Activated CD4-positive, CD25-positive, alpha-beta regulatory T cell treated with anti-CD3 and anti-CD28 coated beads, Interleukin-2, amount 50 U/mL, for 72 hours (primary cell): ENCODE data around the gene C19orf53.
"Not testable (repeated sequence)": the region's sequence is repeated elsewhere in the genome, so short reads cannot be mapped to it uniquely, and the experiment has no call there.

ENCODE experiments used
- DNase-seq: peaks from one replicate; pipeline ENCODE4 v3.0.0; 2021

Gene C19orf53

DNA sequence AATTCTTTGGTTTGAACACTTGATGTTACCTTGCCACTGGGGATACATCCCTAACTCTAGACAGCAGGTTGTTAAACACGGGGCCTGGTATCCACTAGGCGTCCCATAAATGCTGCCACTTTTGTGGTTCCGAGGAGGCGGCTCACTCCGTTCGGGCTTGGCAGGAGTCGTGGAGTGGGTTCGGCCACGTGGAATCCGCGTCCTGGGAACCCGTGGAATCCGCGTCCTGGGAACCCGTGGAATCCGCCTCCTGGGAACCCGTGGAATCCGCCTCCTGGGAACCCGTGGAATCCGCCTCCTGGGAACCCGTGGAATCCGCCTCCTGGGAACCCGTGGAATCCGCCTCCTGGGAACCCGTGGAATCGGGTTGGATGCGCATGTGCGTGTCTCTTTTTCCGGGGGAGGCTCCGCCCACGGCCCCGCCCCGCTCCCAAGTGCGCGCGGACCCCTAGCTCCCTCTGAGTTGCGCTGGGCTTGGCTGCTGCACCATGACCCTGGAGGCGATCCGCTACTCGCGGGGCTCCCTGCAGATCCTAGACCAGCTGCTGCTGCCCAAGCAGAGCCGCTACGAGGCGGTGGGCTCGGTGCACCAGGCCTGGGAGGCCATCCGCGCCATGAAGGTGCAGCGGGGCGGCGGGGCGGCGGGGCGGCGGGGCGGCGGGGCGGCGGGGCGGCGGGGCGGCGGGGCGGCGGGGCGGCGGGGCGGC, 10.0 kb upstream of the C19orf53 start, which contains the start of gene MRI1:
TSS of gene MRI1 (plus strand) at position 422 of the 707 bp plus-strand sequence. CDS start at position 489, 67 bp downstream.
- peak; percentile 72 for DNase-seq

DNA sequence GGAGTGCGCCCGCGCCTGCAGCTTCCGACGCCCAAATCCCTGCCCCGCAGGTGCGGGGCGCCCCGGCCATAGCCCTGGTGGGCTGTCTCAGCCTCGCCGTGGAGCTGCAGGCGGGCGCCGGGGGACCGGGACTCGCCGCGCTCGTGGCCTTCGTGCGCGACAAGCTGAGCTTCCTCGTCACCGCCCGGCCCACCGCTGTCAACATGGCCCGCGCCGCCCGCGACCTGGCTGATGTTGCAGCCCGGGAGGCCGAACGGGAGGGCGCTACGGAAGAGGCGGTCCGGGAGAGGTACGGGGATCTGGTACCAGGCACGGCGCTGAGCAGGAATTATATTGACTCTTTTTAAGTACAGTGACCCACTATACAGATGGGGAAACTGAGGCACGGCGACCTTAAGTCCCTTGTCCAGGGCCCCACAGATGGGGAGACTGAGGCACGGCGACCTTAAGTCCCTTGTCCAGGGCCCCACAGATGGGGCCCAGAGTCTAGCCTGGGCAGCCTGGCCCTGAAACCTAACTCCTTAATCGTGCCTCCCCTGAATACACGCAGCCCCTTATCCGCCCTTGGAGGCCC, 9.3 kb upstream of the C19orf53 start:
- DNase-seq, result peak; percentile 50

DNA sequence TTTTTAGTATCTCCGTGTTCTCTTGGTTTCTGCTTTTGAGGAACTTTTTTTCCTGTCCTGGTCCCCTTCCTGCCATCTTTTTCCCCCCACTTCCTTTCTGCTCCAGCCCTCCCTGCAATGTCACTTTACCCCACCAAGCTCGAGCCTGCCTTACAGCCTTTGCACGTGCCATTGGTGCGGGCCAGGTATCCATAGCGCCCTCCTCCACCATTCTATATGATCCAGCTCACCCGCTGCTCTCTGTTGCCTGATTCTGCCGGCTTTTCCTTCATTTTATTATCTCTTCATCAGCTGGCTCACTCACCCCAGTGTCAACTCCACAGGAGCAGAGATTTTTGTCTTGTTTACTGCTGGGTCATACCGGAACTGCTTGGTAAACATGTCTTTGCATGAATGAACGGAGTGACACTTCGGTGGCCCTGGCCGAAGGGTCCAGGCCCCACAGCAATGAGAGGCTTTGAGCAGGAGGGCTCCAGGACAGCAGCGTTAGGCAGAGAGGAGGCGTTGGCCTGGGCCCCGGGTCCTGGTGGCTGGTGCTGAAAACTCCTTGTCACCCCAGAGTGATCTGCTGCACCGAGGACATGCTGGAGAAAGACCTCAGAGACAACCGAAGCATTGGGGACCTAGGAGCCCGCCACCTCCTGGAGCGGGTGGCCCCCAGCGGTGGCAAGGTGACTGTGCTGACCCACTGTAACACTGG, 8.7 kb upstream of the C19orf53 start:
- no peak for DNase-seq

DNA sequence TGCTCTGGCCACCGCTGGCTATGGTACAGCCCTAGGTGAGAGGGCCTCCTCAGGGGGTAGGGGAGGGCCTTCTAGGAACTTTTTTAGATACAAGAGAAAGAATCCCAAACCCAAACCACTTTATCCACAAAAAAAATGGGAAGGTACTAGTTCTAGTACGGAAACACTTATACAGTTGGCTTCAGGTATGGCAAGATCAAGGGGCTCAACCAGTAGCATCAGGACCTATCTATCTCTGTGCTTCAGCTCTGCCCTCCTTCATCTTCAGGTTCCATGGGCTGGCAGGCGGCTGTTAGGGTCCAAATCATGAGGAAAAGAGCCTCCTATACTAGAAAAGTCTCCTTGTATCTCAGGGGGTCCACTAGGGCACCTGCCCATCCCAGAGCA, 8.2 kb upstream of the C19orf53 start:
- no peak for DNase-seq

DNA sequence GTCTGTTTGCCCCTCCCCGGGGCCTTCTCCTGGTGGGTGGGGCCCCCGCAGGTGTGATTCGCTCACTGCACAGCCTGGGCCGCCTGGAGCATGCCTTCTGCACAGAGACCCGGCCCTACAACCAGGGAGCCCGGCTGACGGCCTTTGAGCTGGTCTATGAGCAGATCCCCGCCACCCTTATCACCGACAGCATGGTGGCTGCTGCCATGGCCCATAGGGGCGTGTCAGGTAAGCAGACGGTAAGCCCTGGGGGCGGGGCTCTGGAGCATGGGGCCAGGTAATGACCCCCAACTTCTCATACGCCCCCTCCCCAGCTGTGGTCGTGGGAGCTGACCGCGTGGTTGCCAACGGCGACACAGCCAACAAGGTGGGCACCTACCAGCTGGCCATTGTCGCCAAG, 5.7 kb upstream of the C19orf53 start:
- no peak for DNase-seq

DNA sequence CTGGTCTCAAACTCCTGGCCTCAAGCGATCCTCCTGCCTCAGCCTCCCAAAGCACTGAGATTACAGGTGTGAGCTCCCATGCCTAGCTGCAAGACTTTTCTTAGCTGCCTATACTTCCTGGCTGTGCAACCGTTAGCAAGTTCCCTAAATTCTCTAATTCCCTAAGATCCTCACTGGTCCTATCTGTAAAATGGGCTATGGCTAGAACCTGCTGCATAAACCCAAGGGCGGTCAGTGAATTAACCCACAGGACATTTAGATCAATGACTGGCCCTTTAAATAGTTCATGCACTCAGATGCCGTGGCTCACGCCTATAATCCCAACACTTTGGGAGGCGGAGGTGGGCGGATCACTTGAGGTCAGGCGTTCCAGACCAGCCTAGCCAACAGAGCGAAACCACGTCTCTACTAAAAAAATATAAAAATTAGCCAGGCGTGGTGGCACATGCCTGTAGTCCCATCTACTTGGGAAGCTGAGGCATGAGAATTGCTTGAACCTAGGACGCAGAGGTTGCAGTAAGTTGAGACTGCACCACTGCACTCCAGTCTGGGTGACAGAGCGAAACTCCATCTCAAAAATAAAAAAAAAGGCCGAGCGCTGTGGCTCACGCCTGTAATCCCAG, 4.1 kb upstream of the C19orf53 start:
- DNase-seq, result no peak

DNA sequence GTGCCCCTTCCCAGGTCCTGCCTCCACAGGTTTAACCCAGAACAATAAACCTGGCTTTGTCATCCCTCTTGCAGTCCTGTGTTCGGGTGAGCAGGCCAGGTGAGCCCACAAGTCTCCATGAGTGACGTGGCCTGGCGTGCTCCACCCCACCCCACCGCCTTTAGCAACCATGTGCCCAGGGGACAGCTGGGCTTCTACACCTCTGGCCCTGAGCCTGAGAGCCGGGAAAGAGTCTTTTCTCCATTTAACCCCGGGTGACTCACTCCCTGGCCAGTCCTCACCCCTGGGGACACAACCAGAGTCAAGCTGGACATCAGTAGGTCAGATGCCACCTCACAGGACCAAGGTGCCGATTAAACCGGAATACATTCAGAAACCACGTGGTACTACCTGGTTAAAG, 4.1 kb downstream of the C19orf53 start:
- no peak for DNase-seq

DNA sequence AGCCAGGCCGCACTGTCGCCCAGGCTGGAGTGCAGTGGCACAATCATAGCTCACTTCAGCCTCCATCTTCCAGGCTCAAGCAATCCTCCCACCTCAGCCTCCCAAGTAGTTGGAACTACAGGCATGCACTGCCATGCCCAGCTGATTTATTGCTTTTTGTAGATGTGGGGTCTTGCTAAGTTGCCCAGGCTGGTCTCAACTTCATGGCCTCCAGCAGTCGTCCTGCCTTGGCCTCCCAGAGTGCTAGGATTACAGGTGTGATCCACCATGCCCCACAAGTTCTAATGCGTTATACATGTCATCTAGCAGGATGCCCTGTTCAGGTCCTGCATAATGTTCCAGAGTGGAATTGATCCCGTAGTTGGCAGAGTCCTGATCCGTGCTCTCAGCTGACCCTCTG, 4.6 kb downstream of the C19orf53 start:
- DNase-seq, result no peak

DNA sequence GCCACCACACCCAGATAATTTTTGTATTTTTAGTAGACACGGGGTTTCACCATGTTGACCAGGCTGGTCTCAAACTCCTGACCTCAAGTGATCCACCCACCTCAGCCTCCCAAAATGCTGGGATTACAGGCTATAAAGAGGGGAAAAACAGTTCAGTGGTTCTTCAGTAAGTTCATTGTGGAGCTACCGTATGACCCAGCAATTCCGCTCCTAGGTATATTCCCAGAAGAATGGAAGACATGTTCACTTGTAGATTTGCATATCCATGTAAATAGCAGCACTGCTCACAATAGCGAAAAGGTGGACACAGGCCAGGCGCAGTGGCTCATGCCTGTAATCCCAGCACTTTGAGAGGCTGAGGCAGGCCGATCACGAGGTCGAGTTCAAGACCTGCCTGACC, 5.5 kb downstream of the C19orf53 start:
- not testable (repeated sequence) for DNase-seq

DNA sequence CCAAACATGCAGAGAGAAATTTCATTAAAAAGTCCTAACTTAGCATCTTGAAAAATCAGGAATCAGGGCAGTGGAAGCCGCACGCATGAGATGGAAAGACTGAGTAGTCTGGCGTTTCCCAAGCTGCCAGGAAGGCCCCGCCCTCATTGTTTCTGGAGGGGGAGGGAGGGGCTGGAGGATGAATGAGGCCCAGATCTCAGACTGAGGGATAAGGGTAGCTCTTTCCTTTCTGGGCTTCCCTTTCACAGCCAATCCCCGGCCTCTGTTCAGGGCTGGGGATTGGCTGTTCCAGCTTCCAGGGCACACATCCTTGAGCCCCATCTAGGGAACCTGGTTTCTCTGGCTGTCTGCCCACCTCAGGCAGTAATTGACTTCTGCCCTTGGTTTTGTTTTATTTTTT, 7.3 kb downstream of the C19orf53 start:
- no peak for DNase-seq

DNA sequence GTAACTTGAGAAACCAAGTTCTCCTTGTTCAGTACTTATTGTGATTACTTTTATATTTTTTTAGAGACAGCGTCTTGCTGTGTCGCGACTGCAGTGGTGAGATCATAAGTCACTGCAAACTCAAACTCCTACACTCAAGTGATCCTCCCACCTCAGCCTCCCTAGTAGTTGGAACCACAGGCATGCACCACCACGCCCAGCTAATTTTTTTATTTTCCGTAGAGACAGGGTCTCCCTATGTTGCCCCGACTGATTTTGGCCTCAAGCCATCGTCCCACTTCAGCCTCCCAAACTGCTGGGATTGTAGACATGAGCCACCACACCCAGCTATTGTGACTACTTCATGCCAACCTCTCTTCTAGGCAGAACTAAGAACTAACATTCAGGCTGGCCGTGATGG, 8.3 kb downstream of the C19orf53 start:
- DNase-seq, result no peak

DNA sequence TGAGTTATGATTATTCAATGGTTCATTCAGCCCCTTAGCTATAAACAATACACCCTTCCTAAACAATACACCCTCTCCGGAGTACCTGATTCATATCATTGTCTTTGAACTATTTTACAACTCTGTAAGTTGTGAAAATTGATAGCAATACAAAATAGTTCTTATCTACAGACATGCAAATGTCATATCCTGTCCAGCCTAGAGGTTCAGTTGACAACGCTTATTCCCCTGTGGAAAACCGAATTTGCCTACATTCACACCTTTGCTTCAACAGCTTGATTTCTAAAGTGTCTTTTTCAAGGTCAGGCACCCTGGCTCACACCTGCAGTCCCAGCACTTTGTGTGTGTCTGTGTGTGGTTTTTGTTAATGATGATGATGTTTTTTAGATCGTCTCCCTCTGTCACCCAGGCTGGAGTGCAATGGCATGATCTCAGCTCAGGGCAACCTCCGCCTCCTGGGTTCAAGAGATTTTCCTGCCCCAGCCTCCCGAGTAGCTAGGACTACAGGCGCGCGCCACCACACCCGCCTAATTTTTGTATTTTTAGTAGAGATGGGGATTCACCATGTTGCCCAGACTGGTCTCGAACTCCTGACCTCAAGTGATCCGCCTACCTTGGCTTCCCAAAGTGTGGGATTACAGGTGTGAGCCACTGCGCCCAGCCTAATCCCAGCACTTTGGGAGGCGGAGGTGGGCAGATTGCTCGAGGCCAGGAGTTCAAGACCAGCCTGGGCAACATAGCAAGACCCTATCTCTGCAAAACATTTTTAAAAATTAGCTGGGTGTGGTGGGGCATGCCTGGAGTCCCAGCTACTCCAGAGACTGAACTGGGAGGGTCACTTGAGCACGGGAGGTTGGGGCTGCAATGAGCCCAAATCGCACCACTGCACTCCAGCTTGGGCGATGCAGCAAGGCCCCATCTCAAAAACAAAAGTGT, 9.6 kb downstream of the C19orf53 start:
- no peak for DNase-seq

DNA sequence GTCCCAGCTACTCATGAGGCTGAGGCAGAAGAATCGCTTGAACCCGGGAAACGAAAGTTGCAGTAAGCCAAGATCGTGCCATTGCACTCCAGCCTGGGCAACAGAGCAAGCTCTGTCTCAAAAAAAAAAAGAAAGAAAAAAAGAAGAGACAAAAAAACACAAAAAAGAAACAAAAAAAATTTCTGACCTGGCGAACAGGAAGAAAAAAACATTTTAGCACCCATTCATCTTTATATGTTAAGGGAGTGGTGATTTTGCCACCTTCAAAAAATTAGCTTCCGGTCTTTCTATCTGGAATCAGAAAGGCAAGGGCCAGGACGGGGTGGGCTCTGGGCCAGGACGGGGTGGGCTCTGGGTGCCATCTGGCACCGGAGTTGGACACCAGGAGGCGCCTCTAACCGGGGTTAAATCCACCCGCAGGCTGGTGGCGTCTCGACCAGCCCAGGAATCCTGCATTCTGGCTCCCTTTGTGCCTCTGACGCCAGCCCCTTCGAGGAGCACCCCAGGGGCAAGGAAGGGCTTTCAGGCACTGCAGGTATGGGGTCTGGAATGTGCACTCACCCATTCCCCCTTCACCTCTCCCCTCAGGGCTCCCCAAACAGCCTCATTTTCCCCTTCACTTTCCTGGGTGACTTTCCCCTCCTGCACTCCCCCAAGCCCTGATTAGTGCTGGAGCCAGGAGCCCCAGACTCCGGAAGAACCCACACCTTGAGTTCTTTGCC, 10.6 kb downstream of the C19orf53 start:
- peak; percentile 63 for DNase-seq

DNA sequence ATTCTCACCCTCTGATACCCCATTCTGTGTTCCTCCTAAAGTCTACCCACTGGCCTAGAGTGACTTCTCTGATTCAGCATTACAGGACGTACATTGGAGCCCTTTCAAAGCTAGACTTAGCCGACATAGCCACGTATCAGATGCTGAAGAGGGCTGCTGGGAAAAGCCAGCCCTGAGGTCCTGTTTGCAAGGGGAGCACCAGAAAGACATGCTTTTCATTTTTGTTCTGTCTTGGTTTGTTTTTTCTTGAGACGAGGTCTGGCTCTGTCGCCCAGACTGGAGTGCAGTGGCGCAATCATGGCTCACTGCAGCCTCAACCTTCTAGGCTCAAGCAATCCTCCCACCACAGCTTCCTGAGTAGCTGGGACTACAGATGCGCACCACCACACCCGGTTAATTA, 14.7 kb downstream of the C19orf53 start:
- no peak for DNase-seq

DNA sequence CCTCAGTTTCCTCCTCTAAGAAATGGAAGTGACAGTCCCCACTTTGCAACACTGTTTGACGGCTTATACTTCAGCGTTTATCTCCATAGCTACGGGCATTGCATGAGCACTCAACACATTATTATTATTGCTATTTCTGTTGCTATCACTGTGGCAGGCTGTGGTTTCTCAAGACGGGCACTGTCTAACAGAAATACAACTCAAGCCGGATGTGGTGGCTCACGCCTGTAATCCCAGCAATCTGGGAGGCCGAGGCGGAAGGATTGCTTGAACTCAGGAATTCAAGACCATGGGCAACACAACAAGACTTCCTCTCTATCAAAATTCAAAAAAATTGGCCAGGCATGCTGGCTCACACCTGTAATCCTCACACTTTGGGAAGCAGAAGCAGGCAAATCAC, 16.1 kb downstream of the C19orf53 start:
- DNase-seq, result no peak

DNA sequence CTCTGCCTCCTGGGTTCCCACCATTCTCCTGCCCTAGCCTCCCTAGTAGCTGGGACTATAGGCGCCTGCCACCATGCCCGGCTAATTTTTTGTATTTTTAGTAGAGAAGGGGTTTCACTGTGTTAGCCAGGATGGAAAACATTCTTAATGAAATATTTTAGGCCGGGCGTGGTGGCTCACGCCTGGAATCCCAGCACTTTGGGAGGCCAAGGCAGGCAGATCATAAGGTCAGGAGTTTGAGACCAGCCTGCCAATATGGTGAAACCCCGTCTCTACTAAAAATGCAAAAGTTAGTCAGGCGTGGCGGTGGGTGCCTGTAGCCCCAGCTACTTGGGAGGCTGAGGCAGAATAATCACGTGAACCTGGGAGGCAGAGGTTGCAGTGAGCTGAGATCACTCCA, 19.1 kb downstream of the C19orf53 start:
- DNase-seq, result not testable (repeated sequence)

DNA sequence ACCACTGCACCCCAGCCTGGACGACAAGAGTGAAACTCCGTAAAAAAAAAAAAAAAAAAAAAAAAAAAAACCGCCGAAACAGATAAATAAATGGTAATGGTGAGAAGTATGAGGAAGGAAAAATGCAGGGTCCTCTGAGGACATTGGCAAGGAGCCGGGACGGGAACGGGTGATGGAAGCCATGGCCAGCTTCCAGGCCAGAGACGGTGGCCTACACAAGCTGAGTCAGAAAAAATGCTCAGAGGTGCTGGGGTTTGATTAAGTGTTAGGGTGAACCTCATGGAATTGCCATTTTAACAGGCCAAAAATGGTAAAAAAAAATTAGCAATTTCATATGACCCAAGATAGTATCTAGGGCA, 20.1 kb downstream of the C19orf53 start:
- DNase-seq, result no peak

DNA sequence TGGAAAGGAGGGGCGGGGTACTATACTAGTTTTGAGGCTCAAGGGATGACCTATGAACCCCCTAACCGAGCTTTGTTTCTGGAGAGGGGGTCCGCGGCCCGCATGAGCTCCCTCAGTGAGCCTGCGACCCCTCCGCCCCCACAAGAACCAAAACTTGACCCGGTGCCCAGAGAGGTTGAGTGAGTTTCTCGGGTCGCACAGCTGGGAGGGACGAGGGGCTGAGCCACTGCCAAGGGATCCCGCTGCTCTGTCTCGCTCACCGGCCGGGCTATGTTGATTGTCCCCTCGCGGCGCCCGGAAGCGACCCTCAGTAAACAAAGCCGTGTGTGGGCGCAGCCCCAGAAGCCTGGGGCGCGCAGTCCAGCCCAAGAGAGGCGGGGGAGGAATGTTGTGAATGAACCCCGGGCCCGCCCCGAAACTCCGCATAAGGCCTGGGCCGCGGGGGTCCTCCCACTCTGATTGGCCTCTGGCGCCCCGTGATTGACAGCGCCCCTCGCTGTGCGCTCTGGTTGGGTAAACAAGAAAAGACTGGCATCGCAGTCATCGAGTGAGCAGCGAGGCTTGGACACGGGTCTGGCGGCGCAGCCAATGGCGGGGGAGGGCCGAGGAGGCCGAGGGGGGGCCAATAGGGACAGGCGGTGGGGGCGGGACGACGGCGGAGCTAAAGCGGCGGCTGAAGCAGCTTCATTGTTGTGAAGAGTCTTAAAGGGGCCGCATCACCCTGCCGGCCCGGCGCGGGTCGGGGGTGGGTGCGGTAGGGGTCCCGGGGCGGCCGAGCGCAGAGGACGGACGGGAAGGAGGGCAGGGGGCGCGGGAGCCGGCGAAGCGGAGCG, 20.7 kb downstream of the C19orf53 start, which contains the start of gene ZSWIM4:
TSS of gene ZSWIM4 (plus strand) at position 687 of the 833 bp plus-strand sequence. CDS start 206 bp downstream, outside the sequence.
- peak; percentile 93 for DNase-seq

DNA sequence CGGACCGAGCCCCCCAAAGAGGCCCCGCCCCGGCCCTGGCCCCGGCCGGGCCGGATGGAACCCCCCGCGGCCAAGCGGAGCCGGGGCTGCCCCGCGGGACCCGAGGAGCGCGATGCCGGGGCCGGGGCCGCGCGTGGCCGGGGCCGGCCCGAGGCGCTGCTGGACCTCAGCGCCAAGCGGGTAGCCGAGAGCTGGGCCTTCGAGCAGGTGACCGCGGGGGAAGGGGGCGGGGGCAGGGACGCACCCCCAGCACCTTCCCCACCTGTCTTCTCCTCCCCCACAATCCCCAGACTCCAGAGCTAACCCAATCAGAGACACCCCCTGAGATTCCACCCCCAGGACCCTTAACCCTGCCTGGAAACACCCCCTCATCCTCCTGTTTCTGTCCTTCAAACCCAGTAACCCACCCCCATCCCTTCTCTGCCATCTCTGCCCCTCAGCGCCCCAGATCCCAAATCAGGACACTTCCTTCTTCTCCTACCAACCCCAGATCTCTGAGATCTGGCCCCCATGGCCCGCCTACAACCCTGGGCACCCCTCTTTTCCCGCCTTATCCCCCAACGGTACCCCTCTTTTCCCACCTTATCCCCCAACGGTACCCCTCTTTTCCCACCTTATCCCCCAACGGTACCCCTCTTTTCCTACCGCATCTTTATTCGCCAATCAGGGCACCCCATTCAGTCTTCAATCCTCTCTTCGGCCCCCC, 21.5 kb downstream of the C19orf53 start:
- DNase-seq, result no peak
